Thymus (tissue), 11 donors: ENCODE results near the gene NMRAL1. TPM values are rescaled to one million over a fixed set of nuclear protein-coding genes. Genes with fewer than 3 reads are reported as not detected.
A peak's percentile ranks its signal among the peaks of the same experiment; 100 is the strongest.

Source experiments
- DNase-seq, 9 donors: peaks; one replicate each; pipeline ENCODE4 v3.0.0-alpha.2; 2013; ENCODE audit warnings: low spot score in 9 of 9, low read depth in 6 of 9, missing footprints in 1 of 9
- H3K27ac ChIP-seq, 2 donors: one replicate each; pipeline ENCODE4 v1.5.1; 2013; ENCODE audit warnings: control low read depth in 1 of 2, low read depth in 1 of 2, low read length in 1 of 2, mild to moderate bottlenecking in 1 of 2, moderate library complexity in 1 of 2
- H3K27me3 ChIP-seq, 2 donors: one replicate each; pipeline ENCODE4 v1.5.1; 2013; ENCODE audit warnings: low read length in 1 of 2; ENCODE audit not compliant: control insufficient read depth in 2 of 2, insufficient read depth in 1 of 2
- H3K36me3 ChIP-seq, 2 donors: one replicate each; pipeline ENCODE4 v1.5.1; 2013; ENCODE audit warnings: low read length in 1 of 2, mild to moderate bottlenecking in 1 of 2, moderate library complexity in 1 of 2; ENCODE audit not compliant: control insufficient read depth in 2 of 2, insufficient read depth in 2 of 2
- H3K4me1 ChIP-seq, 2 donors: one replicate each; pipeline ENCODE4 v1.5.1; 2013; ENCODE audit warnings: low read length in 2 of 2; ENCODE audit not compliant: control insufficient read depth in 2 of 2, insufficient read depth in 2 of 2
- H3K4me3 ChIP-seq, 2 donors: one replicate each; pipeline ENCODE4 v1.5.1; 2013; ENCODE audit warnings: low read length in 2 of 2, control low read depth in 1 of 2, mild to moderate bottlenecking in 1 of 2
- H3K9me3 ChIP-seq, 2 donors: one replicate each; pipeline ENCODE4 v1.5.1; 2013; ENCODE audit warnings: low read length in 1 of 2, mild to moderate bottlenecking in 1 of 2; ENCODE audit not compliant: control insufficient read depth in 2 of 2, insufficient read depth in 1 of 2
- WGBS: extraction: QIAGEN DNeasy Blood & Tissue Kit; methylation state at CpG from one replicate; pipeline ENCODE4 v1.1.7; 2013; 5-methylcytosine and 5-hydroxymethylcytosine counted together
- polyA plus RNA-seq: library from polyadenylated mRNA; stranded (reverse); fragments of 200-250 nt; gene quantifications from one replicate; pipeline ENCODE4 v1.2.3, GENCODE V29; 2013
- total RNA-seq: library from RNA; stranded (reverse); fragments of 120-200 nt; gene quantifications from one replicate; pipeline ENCODE4 v1.2.4, GENCODE V29; 2013
- donor health status: healthy.

Gene NMRAL1
- total and polyA plus RNA-seq, 2 donors: 44.9 to 57.4 TPM

DNA sequence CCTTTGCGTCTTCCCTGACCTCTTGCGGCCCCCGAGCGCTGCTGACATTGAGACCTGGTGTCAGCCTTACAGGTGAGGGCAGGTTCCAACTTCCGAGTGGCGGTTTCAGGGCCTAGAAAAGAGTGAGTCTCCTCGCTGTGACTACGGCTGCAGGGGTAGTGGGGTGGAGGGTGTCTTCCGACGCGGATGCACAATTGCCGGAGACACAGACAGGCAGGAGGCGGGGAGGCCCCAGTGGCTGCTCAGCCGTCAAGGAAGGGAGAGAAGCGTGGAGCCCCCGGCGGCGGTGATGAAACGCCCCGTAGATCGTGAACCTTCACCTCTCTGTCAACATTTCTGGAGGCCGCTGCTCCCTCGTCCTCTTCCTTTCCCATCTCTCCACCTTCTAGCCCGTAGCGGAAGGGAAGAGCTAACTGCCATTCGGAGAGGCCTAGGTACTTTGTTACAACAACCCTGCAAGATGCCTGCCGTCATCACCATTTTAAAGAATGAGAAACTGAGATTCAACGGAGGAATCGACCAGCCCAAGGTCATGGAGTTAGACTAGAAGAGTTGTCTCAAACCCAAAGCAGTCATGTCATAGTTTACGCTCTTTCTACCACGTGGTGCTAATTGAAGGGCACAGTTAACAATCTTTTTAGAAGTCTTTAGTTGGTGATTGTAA, 48.3 kb downstream of the NMRAL1 start:
- H3K4me1 ChIP-seq: peaks cover 8 to 12% of the 10 kb centered on the region in 2 donors
- H3K9me3 ChIP-seq: no peaks in the 10 kb centered on the region
- 4% methylated on average over 31 of the region's 31 CpGs for WGBS
- peak overlapping the region; percentile 78 to 81 for H3K27ac ChIP-seq
- no peaks in the 10 kb centered on the region for H3K27me3 ChIP-seq
- H3K36me3 ChIP-seq: peaks cover 9 to 10% of the 10 kb centered on the region in 2 donors
- peak overlapping the region; percentile 70 to 95 for H3K4me3 ChIP-seq
- DNase-seq: no peak

GRCh38 chr16:4425378-4426020, 48.9 kb downstream of the NMRAL1 start, which contains the start of gene DNAJA3:
DNAJA3 (plus strand) TSS chr16:4425868; CDS start chr16:4425882, 14 bp downstream.
- WGBS: under 1% methylated on average over 68 of the region's 68 CpGs
- H3K27ac ChIP-seq: peak within 1 kb of the TSS; percentile 99 to 100
- H3K27me3 ChIP-seq: no peaks in the 10 kb centered on the region
- peak; percentile 89 to 97 (median 93) for DNase-seq
- no peaks in the 10 kb centered on the region for H3K9me3 ChIP-seq
- H3K36me3 ChIP-seq: peaks cover 7 to 8% of the 10 kb centered on the region in 2 donors
- H3K4me1 ChIP-seq: peaks cover 8 to 12% of the 10 kb centered on the region in 2 donors
- H3K4me3 ChIP-seq: peak within 1 kb of the TSS; percentile 70 to 95

- H3K9me3 ChIP-seq: no peaks in the 10 kb centered on the region
- no peak overlapping the region for H3K4me3 ChIP-seq
- peak overlapping the region in 1 of 2 donors; percentile 31 for H3K27ac ChIP-seq
- 74% methylated on average over 8 of the region's 8 CpGs for WGBS
- H3K36me3 ChIP-seq: no peaks in the 10 kb centered on the region
- no peaks in the 10 kb centered on the region for H3K27me3 ChIP-seq
- no peak for DNase-seq
- peaks cover 9 to 14% of the 10 kb centered on the region in 2 donors for H3K4me1 ChIP-seq
These were observed 53.8 kb downstream of the NMRAL1 start for GRCh38 chr16:4420505-4421105.

- H3K36me3 ChIP-seq: no peaks in the 10 kb centered on the region
- H3K27ac ChIP-seq: no peak overlapping the region
- H3K27me3 ChIP-seq: no peaks in the 10 kb centered on the region
- H3K9me3 ChIP-seq: no peaks in the 10 kb centered on the region
- H3K4me1 ChIP-seq: peaks cover 5 to 22% of the 10 kb centered on the region in 2 donors
- 89% methylated on average over 7 of the region's 7 CpGs for WGBS
- no peak overlapping the region for H3K4me3 ChIP-seq
- DNase-seq: no peak
These were observed 54.9 kb downstream of the NMRAL1 start for GRCh38 chr16:4419402-4419959.

DNA sequence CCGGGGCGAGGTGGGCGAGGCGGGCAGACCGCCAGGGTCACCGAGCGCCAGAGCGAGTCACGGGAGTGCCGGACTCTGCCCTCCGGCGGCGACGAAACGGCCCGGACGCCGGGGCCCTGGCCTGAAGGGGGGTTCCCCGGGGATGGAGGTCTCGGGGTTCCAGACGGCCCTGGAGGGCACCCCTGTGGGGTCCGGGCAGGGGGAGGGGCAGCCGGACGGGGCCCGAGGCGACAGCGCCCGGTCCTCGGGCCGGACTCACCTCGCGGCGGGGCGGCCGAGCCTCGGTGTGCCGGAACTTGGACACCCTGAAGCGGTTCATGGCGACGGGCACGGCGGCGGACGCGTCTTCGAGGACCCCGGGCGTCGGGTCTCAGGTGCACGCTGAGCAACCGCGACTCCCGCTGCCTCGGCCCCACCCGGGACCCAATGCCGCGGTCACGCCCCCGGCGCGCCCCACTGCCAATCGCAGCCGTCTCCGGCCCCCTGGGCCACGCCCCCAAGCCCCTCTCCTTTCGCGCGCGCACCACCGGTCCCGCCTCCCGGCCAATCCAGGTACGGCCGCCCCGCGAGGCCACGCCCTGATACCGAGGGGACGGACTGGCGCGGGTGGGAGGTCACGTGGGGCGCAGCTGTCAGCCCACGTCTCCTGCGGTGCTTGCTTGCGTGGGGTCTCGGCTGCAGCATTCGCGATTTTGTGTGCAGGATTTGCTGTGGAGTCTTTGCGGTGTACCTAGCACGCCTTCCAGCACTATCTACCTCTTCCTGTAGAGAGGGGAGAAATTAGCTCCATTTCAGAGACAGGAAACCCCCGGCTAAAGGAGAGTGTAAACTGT, 58.0 kb downstream of the NMRAL1 start, which contains the start of gene CORO7:
TSS of gene CORO7 (minus strand) at position 397 of the 833 bp plus-strand sequence. CDS start at position 319, 78 bp downstream.
- Histone ChIP-seq H3K27me3 (no peaks in the 10 kb centered on the region), H3K36me3 (peaks cover 14 to 17% of the 10 kb centered on the region in 2 donors), H3K4me3 (peak within 1 kb of the TSS; percentile 64 to 84), H3K4me1 (peaks cover 5 to 23% of the 10 kb centered on the region in 2 donors), H3K27ac (peak within 1 kb of the TSS; percentile 85 to 92), H3K9me3 (no peaks in the 10 kb centered on the region)
- peak; percentile 75 to 97 (median 95) for DNase-seq
- WGBS: under 1% methylated on average over 92 of the region's 92 CpGs

- Histone ChIP-seq H3K27me3 (no peaks in the 10 kb centered on the region), H3K4me1 (peaks cover 5 to 23% of the 10 kb centered on the region in 2 donors), H3K27ac (peak overlapping the region; percentile 74 to 92), H3K36me3 (peaks cover 18 to 19% of the 10 kb centered on the region in 2 donors), H3K4me3 (peak overlapping the region; percentile 64 to 84), H3K9me3 (no peaks in the 10 kb centered on the region)
- WGBS: 1% methylated on average over 44 of the region's 44 CpGs
- peak in 7 of 9 donors; percentile 25 to 72 (median 42) for DNase-seq
These were observed 58.8 kb downstream of the NMRAL1 start for GRCh38 chr16:4415538-4416199.

DNA sequence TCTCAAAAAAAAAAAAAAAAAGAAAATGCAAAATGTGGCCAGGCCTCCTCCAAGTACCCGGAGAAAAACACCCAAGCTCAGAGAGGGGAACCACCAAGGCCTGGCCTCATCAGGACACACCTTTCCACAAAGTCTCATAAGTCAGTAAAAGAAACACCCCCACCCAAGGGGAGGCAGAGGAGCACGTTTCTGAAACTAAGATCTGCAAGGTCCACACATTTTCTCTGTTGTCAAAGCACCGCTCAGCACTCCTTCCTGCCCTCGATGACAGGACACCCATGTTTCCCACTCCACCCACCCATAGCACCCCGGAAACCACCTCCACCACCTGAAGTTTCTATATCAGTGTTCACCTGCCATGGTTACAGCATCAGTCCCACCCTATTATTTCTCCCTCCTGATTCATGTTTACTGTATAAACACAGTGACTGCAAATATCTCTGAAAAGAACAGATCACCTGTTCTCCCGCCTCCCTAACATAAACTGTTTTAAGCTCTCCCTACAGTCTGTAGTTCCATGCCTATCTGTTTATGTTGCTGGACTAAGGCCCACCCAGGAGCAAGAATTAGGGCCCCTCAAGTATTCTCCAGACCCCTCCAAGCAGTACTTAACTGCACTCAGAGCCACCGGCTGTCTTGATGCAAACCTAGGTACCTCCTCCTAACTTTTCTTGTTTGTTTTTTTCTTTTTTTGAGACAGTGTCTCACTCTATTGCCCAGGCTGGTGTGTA, 60.1 kb downstream of the NMRAL1 start:
- Histone ChIP-seq H3K4me1 (peaks cover 5 to 23% of the 10 kb centered on the region in 2 donors), H3K36me3 (peaks cover 23 to 32% of the 10 kb centered on the region in 2 donors), H3K27me3 (no peaks in the 10 kb centered on the region), H3K9me3 (no peaks in the 10 kb centered on the region), H3K27ac (no peak overlapping the region), H3K4me3 (no peak overlapping the region)
- WGBS: 90% methylated on average over 7 of the region's 7 CpGs
- DNase-seq: peak in 1 of 9 donors; percentile 37
